ENCODE results near the gene TPST1.

TPST1 gene

DNA sequence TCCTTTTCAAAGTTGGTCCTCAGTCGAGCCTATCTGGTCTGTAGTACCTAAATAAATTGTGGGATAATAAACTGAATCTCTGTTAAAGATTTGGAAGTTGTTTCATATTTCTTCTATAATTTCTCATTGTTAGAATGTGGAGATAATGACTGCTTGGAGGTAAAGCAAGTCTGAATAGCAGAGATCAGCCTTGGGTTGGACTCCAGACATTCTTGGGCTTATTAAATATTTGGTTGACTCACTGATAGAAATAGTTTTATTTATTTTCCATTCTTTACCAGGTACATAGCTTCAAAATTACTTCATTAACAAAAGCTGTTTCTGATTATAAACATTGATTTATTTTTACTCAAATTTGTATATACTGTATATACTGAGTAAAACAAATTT lies 34.3 kb downstream of the TPST1 start:
- no peak for DNase-seq

- DNase-seq = no peak
Measured at GRCh38 chr7:66245008-66245407, 39.9 kb downstream of the TPST1 start.

- no peak for DNase-seq
Measured at GRCh38 chr7:66246554-66247171, 41.5 kb downstream of the TPST1 start.

DNA sequence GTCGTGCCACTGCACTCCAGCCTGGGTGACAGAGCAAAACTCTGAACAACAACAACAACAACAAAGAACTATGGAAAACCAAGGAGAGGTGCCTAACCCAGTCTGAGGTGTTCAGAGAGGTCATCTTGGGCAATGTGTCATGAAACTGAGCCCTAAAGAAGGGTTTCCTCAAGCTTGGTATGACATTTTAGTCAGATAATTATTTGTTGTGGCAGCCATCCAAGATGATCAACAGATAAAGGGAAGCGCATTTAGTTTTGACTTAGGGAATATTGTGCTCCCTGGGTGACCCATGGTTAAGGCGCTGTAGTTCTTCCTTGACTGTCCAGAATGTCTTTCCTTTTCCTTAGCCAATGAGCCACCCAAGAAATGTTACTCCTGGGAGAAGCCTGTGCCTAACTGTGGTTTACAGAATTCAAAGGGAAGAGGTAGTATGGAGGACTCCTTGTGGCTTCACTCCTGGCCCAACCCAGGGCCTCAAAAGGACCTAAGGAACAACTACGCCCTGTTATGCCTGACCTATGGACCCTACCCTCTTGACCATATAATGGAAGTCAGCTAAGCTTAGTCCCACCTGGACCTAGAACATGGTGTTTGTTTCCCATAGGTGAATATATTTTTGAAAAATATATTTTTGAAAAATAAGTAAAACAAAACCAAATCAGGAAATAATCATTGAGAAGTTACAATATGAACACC lies 42.4 kb downstream of the TPST1 start:
- no peak for DNase-seq

- DNase-seq = no peak
Measured at GRCh38 chr7:66250711-66251110, 45.6 kb downstream of the TPST1 start.

DNA sequence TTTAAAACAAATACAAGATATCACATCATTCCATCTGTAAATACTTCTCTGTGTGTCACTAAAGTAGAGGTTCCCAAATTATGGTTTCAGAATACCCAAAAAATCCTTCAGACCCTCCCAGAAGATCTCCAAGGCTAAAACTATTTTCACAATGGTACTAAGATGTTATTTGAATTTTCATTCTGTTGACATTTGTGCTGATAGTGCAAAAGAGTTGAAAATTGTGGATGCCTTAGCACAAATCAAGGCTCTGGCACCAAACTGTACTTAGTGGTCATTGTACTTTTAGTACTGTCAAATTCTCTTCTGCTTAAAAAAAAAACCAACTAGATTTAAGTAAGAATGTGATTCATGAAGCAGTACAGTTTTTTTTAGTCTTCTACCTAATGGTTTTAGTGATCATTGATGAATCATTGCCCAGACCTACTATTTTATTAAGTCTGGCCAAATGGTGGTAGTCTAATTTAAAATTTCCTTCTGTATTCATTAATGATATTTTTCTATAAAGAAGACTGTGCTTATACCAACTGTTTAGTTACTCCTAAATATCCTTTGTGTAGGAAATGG lies 50.5 kb downstream of the TPST1 start:
- no peak for DNase-seq

GRCh38 chr7:66256281-66256680 lies 51.1 kb downstream of the TPST1 start:
- no peak for DNase-seq

GRCh38 chr7:66257481-66257880 lies 52.3 kb downstream of the TPST1 start:
- DNase-seq = no peak

DNA sequence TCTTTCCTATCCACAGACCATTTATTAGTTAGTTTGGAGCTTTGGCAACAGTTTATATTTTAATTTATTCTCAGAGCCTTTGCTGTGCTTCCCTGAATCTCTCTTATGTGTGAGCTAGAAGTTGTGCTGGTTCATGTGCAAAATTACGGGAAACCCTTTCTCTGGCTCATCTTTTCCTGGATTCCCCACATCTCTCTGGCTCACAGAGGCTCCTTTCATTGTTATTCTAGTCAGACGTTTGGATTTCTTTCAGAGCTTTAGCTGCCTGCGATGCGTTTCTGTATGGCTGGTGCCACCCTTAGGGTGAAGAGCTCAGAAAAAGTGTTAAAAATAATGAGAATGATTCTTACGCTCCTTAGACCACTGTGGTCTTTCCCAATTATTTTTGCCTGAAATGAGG lies 53.3 kb downstream of the TPST1 start:
- DNase-seq = no peak

- no peak for DNase-seq
Measured at GRCh38 chr7:66261941-66262340, 56.8 kb downstream of the TPST1 start.

DNA sequence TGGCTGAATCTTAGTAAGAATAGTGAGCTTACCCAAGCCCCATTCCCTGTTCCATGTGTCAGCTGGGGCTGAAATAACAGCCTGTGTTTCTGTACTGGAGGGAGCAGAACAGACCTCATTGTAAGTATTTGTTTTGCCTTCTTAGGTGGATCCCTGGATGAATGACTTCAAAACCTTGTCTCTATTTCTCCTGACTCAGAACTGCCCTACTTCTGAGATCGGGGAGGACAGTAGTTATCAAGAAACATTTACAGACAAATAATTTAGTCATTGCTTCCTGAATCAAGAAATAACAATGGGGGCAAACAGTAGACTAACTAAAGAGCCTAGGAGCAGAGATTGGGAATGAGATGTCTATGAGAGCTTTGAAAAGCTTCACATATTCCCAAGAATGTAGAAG lies 58.8 kb downstream of the TPST1 start:
- no peak for DNase-seq

DNA sequence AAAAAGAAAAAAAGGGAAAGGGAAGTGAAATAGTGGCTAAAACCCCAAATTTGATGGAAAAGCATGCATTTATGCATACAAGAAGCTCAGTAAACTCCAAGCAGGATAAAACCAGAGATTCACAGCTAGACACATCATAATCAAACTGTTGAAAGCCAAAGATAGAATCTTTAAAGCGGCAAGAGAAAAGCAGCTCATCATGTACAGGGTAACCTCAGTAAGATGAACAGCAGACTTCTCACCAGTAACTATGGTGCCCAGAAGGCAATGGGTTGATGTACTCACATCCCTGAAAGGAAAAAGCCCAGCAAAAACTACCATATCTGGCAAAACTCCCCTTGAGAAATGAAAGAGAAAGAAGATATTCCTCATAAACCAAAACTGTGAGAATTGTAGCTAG lies 60.4 kb downstream of the TPST1 start:
- no peak for DNase-seq

DNA sequence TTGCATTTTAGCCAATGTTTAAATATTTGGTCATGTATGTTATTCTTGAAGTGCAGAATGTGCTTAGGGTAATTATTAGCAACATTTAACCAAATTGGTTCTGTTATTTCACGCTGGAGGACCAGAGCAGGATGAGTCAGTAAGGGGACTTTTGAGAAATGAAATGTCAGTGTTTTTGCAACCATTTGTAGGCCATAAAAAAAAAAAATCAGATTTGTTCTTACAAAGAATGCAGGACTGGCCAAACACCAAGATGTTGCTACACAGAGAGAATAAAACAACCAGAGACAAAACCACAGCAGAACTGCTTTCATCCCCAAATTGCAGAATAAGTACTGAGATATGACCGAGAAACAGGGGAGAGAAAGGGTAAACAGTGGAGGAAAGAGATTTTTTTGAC lies 62.1 kb downstream of the TPST1 start:
- no peak for DNase-seq

DNA sequence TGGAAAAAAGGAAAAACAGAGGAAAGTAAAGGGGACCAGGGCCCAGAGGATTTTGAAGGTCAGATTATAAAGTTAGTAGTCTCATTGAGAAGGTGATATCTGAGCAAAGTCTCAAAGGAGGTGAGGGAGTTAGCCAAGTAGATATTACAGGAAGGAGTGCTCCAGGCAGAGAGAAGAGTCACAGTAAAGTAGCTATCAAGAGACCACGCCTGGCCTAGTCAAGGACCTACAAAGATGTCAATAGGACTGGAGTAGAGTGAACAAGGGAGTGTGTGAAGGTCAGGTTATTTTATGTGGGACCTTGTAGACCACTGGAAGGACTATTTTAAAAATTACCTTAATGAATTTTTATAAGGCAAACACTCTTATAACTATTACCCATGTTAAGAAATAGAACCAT lies 64.8 kb downstream of the TPST1 start:
- DNase-seq = no peak

DNA sequence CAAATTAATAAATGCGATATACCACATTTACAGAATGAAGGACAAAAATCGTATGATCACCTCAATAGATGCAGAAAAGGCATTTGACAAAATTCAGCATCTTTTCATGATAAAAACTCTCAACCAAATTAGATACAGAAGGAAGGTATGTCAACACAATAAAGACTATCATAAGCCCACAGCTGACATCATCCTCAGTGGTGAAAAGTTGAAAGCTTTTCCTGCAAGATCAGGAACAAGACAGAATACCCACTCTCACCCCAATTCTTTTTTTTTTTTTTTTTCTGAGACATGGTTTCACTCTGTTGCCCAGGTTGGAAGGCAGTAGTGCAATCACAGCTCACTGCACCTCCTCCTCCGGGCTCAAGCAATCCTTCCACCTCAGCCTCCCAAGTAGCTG lies 67.2 kb downstream of the TPST1 start:
- DNase-seq = no peak

DNA sequence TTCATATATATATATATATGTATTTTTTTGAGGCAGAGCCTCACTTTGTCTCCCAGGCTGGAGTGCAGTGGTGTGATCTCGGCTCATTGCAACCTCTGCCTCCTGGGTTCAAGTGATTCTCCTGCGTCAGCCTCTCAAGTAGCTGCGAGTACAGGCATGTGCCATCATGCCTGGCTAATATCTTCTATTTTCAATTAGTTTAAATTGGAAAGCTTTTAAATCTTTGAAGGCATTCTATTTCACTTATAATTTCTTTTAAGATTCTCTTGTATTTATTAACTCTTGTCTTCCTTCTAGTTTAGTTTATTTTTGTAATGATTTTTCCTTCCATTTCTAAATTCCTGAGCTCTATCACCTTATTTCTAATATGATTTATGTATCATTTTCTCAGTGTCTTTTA lies 71.2 kb downstream of the TPST1 start:
- DNase-seq = no peak

DNA sequence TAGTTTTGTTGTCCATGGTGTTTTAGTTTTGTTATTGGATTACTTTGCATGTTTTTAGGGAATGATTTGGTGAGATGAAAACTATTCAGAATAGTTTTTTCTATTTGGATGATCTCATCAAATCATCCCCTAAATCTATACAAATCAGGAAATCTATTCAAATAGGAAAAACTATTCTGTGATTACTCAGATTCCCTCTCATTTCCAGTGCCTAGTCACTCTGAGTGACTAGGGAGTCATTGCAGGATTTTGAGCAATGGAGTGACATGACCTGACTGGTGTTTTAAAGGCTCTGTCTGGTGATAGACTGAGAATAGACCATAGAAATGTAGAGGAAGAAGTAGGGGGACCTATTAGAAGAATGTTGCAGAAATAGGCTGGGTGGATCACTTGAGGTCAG lies 72.4 kb downstream of the TPST1 start:
- DNase-seq = no peak

- no peak for DNase-seq
Measured at GRCh38 chr7:66279912-66280311, 74.8 kb downstream of the TPST1 start.

DNA sequence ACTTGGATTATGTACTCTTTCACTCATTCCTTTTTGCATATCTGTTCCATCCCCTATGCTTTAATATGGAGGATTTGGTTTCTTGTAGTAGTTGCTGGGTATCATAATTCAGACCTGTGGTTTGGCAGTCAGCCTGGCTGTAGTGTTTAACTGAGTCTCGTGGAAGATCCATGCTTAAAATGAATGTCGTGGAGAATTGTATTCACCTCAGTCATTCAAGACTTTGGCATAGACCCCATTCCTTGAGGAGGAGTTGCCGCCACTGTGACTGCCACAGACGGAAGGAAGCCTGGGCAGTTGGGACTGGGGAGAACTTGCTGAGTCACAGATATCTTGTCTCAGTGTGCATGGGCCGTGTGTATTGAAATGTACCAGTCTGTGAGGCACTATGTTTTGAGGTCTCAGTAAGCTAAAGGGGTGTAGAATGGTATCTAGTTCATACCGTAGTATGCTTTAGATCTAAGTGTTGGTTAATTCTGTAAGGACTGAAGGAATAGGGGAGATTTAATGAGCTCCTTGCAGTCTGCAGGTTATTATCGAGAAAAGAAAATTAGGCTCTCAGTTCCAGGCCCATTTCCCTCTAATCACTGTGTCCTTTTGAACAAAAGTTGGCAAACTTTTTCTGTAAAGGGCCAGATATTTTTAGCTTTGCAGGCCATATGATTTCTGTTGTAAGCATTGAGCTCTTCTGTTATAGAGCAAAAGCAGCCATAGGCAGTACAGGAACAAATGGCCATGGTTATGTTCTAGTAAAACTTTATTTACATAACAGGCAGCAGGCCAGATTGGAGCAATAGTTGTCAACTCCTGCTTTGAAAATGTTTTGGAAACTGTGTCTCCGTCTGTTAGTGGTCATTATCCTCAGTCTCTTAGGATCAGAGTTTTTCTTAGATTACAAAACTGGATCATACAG lies 76.8 kb downstream of the TPST1 start:
- peak; percentile 26 for DNase-seq

DNA sequence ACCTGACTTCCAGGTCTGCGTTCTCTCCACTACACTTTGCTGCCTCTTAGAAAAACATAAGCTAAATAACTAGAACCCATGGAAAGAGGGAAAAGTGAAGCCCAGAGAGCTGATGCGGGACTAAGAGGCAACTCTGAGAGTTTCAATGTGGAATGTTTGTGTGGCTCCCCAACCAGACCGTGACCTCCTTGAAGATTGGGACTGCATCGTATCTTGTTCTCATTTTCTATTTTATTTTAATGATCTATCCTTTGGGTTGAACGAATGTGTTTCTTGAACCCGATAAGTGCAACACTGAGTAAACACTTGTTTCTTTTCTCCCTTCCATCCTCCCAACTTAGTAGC lies 77.4 kb downstream of the TPST1 start:
- no peak for DNase-seq

- no peak for DNase-seq
Measured at GRCh38 chr7:66283003-66283920, 78.1 kb downstream of the TPST1 start.

GRCh38 chr7:66296001-66296521 lies 90.9 kb downstream of the TPST1 start:
- DNase-seq = no peak
